ENCODE results near the gene RPL35A.

RPL35A gene

GRCh38 chr3:197996855-197997254, 46.9 kb downstream of the RPL35A start:
- DNase-seq: no peak

GRCh38 chr3:197997936-197998335, 47.9 kb downstream of the RPL35A start:
- DNase-seq: no peak
